ENCODE data around the gene WDR47. TPM values are rescaled to one million over a fixed set of nuclear protein-coding genes. Genes with fewer than 3 reads are reported as not detected.
A peak's percentile ranks its signal among the peaks of the same experiment; 100 is the strongest.

Gene WDR47
- total RNA-seq, 1 experiment from 2014 or later = 6.6 TPM

DNA sequence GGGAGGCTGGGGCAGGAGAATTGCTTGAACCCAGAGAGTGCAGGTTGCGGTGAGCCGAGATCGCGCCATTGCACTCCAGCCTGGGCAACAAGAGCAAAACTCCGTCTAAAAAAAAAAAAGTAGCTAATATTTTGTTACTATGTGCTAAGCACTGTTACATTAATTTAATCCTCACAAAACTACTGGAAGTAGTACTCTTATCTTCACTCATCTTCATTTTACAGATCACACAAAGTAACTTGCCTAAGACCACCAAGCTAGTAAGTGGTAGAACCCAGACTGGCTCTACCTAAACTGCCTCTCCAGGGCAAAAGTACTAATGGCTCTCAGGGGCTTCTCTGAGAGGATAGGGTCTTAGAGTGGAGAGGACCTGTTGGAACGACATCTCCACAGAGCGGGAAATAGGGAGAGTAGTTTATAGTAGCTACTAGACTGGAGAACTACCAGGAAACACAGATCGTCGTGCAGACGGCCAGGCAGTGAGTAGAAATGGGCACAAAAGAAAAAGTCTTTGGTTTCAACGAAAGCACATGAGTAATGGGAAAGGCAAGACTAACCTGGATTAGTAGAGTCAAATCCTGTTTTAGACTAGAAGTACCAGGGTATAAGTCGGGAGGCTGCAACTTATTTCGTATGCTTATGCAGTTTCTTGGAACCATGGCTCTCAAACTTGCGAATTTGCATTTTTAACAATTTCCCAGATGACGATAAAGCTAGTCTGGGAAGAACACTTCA is 80.0 kb downstream of the WDR47 start:
- Histone ChIP-seq H2BK12ac (ENCODE audit: insufficient read length, low read depth, low read length) (no peak overlapping the region), H3K27ac (ENCODE audit: insufficient read length, low read depth, low read length) (no peak overlapping the region), H3K4me2 (ENCODE audit: insufficient read depth, insufficient read length, low read length) (peak overlapping the region; percentile 66), H4K20me1 (ENCODE audit: control insufficient read depth, insufficient read depth, insufficient read length) (no peaks in the 10 kb centered on the region), H3K23ac (ENCODE audit: insufficient read length, low read depth, low read length) (no peak overlapping the region), H3K14ac (ENCODE audit: insufficient read depth, low read length) (no peak overlapping the region), H3K4ac (ENCODE audit: low read depth, low read length) (no peak overlapping the region), H3K9ac (ENCODE audit: extremely low read depth, insufficient read length, low read length) (no peak overlapping the region), H3K79me2 (ENCODE audit: insufficient read depth, low read length) (peaks cover 2% of the 10 kb centered on the region; the same call in 1 of the 2 replicates), H2AK5ac (ENCODE audit: insufficient read length, low read length) (no peak overlapping the region), H2AFZ (ENCODE audit: low read length) (no peak overlapping the region), H4K91ac (ENCODE audit: insufficient read length, low read depth, low read length) (no peak overlapping the region), H3K4me1 (ENCODE audit: insufficient read depth, low read length) (no peaks in the 10 kb centered on the region; the same call in none of the 2 replicates), H3K9me3 (ENCODE audit: control insufficient read depth, low read depth, low read length) (no peaks in the 10 kb centered on the region), H3K79me1 (ENCODE audit: insufficient read depth, low read depth, low read length, poor library complexity, severe bottlenecking) (no peaks in the 10 kb centered on the region), H2BK20ac (ENCODE audit: low read depth, low read length, poor library complexity, severe bottlenecking) (no peak overlapping the region), H2BK120ac (ENCODE audit: low read depth, low read length, poor library complexity, severe bottlenecking) (no peak overlapping the region), H3T11ph (ENCODE audit: low read length) (no peak overlapping the region), H4K8ac (replicated peaks; ENCODE audit: insufficient read length, low read depth, low read length) (no peak overlapping the region), H3K56ac (ENCODE audit: insufficient read length, low read depth, low read length) (no peak overlapping the region), H3K23me2 (ENCODE audit: insufficient read length, low read depth, low read length, poor library complexity, severe bottlenecking) (no peaks in the 10 kb centered on the region), H2BK15ac (ENCODE audit: low read depth, low read length) (no peak overlapping the region), H2BK5ac (ENCODE audit: insufficient read length, low read length) (no peak overlapping the region), H3K18ac (ENCODE audit: insufficient read length, low read depth, low read length) (no peak overlapping the region), H3K27me3 (ENCODE audit: insufficient read depth, low read length) (no peaks in the 10 kb centered on the region), H4K5ac (ENCODE audit: insufficient read length, low read depth, low read length) (no peak overlapping the region)
- Mint-ChIP-seq H3K4me3 (peak overlapping the region; percentile 75 to 88), H3K9me3 (no peaks in the 10 kb centered on the region), H3K36me3 (ENCODE audit: insufficient read depth in 1 of 3, low read depth in 3 of 3) (peaks cover 0 to 10% (median 0%) of the 10 kb centered on the region in 3 experiments; a peak in 4 of 7 replicates), H3K27me3 (ENCODE audit: low read depth) (0 out of 2 replicates have a peak, but pooled peaks cover 5% of the 10 kb centered on the region), H3K4me1 (peaks cover 7 to 16% of the 10 kb centered on the region in 2 experiments), H3K27ac (no peak overlapping the region; a peak in 1 of 7 replicates)
- DNase-seq = no peak
- no CpG with 5 or more reads among the region's 15 CpGs for WGBS (ENCODE audit: extremely low coverage, insufficient read length, low lambda C conversion rate)
- TF ChIP-seq, protein P1, sequence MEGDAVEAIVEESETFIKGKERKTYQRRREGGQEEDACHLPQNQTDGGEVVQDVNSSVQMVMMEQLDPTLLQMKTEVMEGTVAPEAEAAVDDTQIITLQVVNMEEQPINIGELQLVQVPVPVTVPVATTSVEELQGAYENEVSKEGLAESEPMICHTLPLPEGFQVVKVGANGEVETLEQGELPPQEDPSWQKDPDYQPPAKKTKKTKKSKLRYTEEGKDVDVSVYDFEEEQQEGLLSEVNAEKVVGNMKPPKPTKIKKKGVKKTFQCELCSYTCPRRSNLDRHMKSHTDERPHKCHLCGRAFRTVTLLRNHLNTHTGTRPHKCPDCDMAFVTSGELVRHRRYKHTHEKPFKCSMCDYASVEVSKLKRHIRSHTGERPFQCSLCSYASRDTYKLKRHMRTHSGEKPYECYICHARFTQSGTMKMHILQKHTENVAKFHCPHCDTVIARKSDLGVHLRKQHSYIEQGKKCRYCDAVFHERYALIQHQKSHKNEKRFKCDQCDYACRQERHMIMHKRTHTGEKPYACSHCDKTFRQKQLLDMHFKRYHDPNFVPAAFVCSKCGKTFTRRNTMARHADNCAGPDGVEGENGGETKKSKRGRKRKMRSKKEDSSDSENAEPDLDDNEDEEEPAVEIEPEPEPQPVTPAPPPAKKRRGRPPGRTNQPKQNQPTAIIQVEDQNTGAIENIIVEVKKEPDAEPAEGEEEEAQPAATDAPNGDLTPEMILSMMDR (conservative IDR thresholded peaks at IDR 0.05) = no peak
